Left lung (tissue), 10 donors: ENCODE data around the gene TELO2. TPM values are rescaled to one million over a fixed set of nuclear protein-coding genes. Genes with fewer than 3 reads are reported as not detected.

Experiments
- ATAC-seq: fragments of 200-7000 bp; cut with Tn5 transposase; one replicate; pipeline ENCODE4 v1.9.1; 2020; ENCODE audit warnings: moderate library complexity
- DNase-seq, 4 donors: peaks; one replicate each; pipeline ENCODE4 v3.0.0-alpha.2; 2013 to 2020
- H3K27ac ChIP-seq, 2 donors: fragments of 200-600 bp; sonication (generic) in 1 of 2; one replicate each; pipeline versions ENCODE4 v1.5.0 to v1.8.0; 2020 to 2021
- H3K27me3 ChIP-seq, 2 donors: fragments of 200-600 bp; sonication (generic) in 1 of 2; one replicate each; pipeline versions ENCODE4 v1.5.0 to v1.8.0; 2020 to 2021
- H3K36me3 ChIP-seq, 2 donors: fragments of 200-600 bp; sonication (generic) in 1 of 2; one replicate each; pipeline versions ENCODE4 v1.5.0 to v1.8.0; 2020 to 2021
- H3K4me1 ChIP-seq, 2 donors: fragments of 200-600 bp; one replicate each; pipeline ENCODE4 v1.8.0; 2021
- H3K4me3 ChIP-seq, 2 donors: fragments of 200-600 bp; sonication (generic) in 1 of 2; one replicate each; pipeline versions ENCODE4 v1.5.0 to v1.8.0; 2020 to 2021; ENCODE audit warnings: mild to moderate bottlenecking in 1 of 2
- H3K9me3 ChIP-seq, 2 donors: fragments of 200-600 bp; sonication (generic) in 1 of 2; one replicate each; pipeline versions ENCODE4 v1.5.0 to v1.8.0; 2020 to 2021
- intact Hi-C, 2 donors: fragments of 100-400 bp; cut with DNase I; formaldehyde crosslinking; loops; one replicate each; pipeline versions ENCODE4 v1.11.2 to v1.14.2; 2022
- polyA plus RNA-seq, 6 donors: library from polyadenylated mRNA; unstranded; fragments of 120-200 nt; gene quantifications; one replicate each; pipeline ENCODE4 v1.2.1, GENCODE V29; 2013; ENCODE audit not compliant: insufficient read length in 6 of 6
- total RNA-seq, 2 donors: library from RNA; stranded (reverse); fragmentation: NEBNext Ultra II Directional; extraction: Animal tissue kit (Norgen Biotek cat#: 25700); gene quantifications; one replicate each; pipeline ENCODE4 v1.2.1, GENCODE V29; 2021
- TF ChIP-seq, protein P1 (sequence below), 2 donors: fragments of 200-600 bp; sonication (generic) in 1 of 2; IDR thresholded peaks; one replicate each; pipeline versions ENCODE4 v1.5.0 to v1.8.0; 2021; ENCODE audit warnings: antibody characterized with exemption in 2 of 2
- donor health status: DM: no; HTN: yes; CAD: no.
- donor health status: DM: no; HTN: no; CAD: no.

Gene TELO2
- total and polyA plus RNA-seq, 8 donors: 24.5 to 49.1 (median 35.1) TPM

GRCh38 chr16:1495211-1495888 lies 2.2 kb downstream of the TELO2 start:
- no peak overlapping the region for H3K27ac ChIP-seq
- TF ChIP-seq, protein P1, sequence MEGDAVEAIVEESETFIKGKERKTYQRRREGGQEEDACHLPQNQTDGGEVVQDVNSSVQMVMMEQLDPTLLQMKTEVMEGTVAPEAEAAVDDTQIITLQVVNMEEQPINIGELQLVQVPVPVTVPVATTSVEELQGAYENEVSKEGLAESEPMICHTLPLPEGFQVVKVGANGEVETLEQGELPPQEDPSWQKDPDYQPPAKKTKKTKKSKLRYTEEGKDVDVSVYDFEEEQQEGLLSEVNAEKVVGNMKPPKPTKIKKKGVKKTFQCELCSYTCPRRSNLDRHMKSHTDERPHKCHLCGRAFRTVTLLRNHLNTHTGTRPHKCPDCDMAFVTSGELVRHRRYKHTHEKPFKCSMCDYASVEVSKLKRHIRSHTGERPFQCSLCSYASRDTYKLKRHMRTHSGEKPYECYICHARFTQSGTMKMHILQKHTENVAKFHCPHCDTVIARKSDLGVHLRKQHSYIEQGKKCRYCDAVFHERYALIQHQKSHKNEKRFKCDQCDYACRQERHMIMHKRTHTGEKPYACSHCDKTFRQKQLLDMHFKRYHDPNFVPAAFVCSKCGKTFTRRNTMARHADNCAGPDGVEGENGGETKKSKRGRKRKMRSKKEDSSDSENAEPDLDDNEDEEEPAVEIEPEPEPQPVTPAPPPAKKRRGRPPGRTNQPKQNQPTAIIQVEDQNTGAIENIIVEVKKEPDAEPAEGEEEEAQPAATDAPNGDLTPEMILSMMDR (IDR thresholded peaks at IDR 0.05): no peak
- intact Hi-C loops: no loop called here
- no peak overlapping the region for H3K4me3 ChIP-seq
- peaks cover 0 to 58% of the 10 kb centered on the region in 2 donors for H3K36me3 ChIP-seq
- H3K4me1 ChIP-seq: peaks cover 9 to 28% of the 10 kb centered on the region in 2 donors
- H3K27me3 ChIP-seq: no peaks in the 10 kb centered on the region
- DNase-seq (peak in 1 of 4 donors; percentile 70), ATAC-seq (no peak)
- H3K9me3 ChIP-seq: no peaks in the 10 kb centered on the region

DNA sequence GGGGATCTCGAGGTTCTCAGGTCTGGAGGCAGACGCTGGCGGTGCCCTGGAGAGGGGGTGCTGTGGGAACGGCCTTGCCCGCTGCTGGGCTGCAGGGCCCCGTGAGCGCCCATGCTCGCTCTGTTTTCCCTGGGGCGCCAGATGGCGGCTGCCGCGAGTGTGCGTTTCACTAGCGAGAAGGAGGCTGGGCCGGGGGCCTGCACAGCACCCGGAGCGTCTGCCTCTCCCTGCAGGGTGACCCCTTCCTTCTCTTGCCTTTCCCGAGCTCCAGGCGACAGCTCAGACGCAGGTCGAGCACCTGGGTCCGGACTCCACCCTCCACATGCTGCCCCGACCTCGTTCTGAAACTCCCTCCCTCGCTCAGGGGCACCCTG lies 2.7 kb downstream of the TELO2 start:
- no peak for ATAC-seq
- Histone ChIP-seq H3K27me3 (no peaks in the 10 kb centered on the region), H3K27ac (no peak overlapping the region), H3K4me1 (peaks cover 9 to 28% of the 10 kb centered on the region in 2 donors), H3K36me3 (peaks cover 0 to 63% of the 10 kb centered on the region in 2 donors), H3K9me3 (no peaks in the 10 kb centered on the region), H3K4me3 (no peak overlapping the region)
- DNase-seq: peak in 1 of 4 donors; percentile 61
- TF ChIP-seq, protein P1 (IDR thresholded peaks at IDR 0.05): no peak
- intact Hi-C loops: no loop called here

- no peak for DNase-seq
- intact Hi-C loops: no loop called here
- no peak for ATAC-seq
- H3K27ac ChIP-seq: no peak overlapping the region
- peaks cover 9 to 28% of the 10 kb centered on the region in 2 donors for H3K4me1 ChIP-seq
- no peaks in the 10 kb centered on the region for H3K9me3 ChIP-seq
- peaks cover 0 to 69% of the 10 kb centered on the region in 2 donors for H3K36me3 ChIP-seq
- no peak overlapping the region for H3K4me3 ChIP-seq
- TF ChIP-seq, protein P1 (IDR thresholded peaks at IDR 0.05): no peak
- H3K27me3 ChIP-seq: no peaks in the 10 kb centered on the region
Observed at GRCh38 chr16:1496464-1496863, 3.3 kb downstream of the TELO2 start.

- Histone ChIP-seq H3K27me3 (no peaks in the 10 kb centered on the region), H3K36me3 (peaks cover 0 to 75% of the 10 kb centered on the region in 2 donors), H3K4me1 (peaks cover 9 to 27% of the 10 kb centered on the region in 2 donors), H3K9me3 (no peaks in the 10 kb centered on the region), H3K27ac (no peak overlapping the region), H3K4me3 (no peak overlapping the region)
- TF ChIP-seq, protein P1 (IDR thresholded peaks at IDR 0.05): no peak
- ATAC-seq (no peak), DNase-seq (peak in 1 of 4 donors; percentile 72)
- intact Hi-C loops: no loop called here
Observed at GRCh38 chr16:1497014-1497598, 3.9 kb downstream of the TELO2 start.

DNA sequence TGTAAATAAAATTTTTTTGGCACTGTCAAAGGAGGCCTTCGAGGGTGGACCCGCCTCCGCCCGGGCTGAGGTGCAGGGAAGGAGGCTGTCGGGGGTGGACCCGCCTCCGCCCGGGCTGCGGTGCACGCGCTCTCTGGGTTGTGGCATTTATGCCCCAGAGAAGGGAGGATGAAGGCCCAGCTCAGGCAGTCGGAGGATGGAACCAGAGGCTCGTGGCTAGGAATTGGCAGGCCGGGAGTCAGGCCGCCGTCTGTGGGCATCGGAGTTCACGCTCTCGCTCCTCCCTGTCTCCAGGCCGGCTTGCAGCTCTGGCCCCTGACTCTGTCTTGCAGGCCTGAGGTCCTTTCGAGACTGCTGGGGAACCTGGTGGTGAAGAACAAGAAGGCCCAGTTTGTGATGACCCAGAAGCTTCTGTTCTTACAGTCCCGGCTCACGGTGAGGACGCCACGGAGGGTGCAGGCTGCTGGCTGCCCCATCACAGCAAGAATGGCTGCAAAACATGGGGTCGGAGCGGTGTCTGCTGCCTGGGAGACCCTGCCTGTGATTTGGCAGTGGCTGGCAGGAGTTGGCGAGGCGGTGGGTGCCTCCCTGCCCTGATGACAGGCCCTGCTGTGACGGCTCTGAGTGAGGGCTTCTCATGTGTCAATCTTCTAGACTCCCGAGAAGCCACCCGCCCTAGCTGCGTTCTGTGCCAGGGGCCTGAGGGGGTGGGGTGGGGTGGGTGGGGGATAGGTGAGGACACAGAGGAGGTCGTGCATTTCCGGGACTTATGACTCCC lies 5.9 kb downstream of the TELO2 start:
- H3K4me1 ChIP-seq: peaks cover 8 to 14% of the 10 kb centered on the region in 2 donors
- DNase-seq: no peak
- H3K36me3 ChIP-seq: peaks cover 0 to 91% of the 10 kb centered on the region in 2 donors
- no peak for ATAC-seq
- H3K27me3 ChIP-seq: no peaks in the 10 kb centered on the region
- TF ChIP-seq, protein P1 (IDR thresholded peaks at IDR 0.05): no peak
- H3K27ac ChIP-seq: no peak overlapping the region
- H3K4me3 ChIP-seq: no peak overlapping the region
- intact Hi-C loops: no loop called here
- no peaks in the 10 kb centered on the region for H3K9me3 ChIP-seq
